Hematopoietic multipotent progenitor cell treated with erythropoietin and hydrocortisone succinate and interleukin-3 and kit ligand, for 4 days (in vitro differentiated cells): ENCODE data around the gene CTXN1.
"Not testable (repeated sequence)": the region's sequence is repeated elsewhere in the genome, so short reads cannot be mapped to it uniquely, and the experiment has no call there.

Source experiments
- DNase-seq: peaks from one replicate; pipeline ENCODE4 v3.0.0-alpha.2; 2015

The CTXN1 gene

GRCh38 chr19:7944177-7944761, 18.3 kb upstream of the CTXN1 start:
- DNase-seq, result peak; percentile 95

GRCh38 chr19:7943444-7944176, 17.7 kb upstream of the CTXN1 start, which contains the start of gene TIMM44:
Gene TIMM44, minus strand, starts transcription at chr19:7943666. Its CDS starts 15 bp downstream, at chr19:7943651.
- DNase-seq, result peak; percentile 100

GRCh38 chr19:7942981-7943443, 17.1 kb upstream of the CTXN1 start:
- peak; percentile 34 for DNase-seq

- no peak for DNase-seq
Observed at GRCh38 chr19:7941895-7942596, 16.1 kb upstream of the CTXN1 start.

GRCh38 chr19:7940841-7941240, 14.9 kb upstream of the CTXN1 start:
- no peak for DNase-seq

- DNase-seq, result no peak
Observed at GRCh38 chr19:7934766-7935165, 8.8 kb upstream of the CTXN1 start.

- DNase-seq, result no peak
Observed at GRCh38 chr19:7933828-7934725, 8.1 kb upstream of the CTXN1 start.

- no peak for DNase-seq
Observed at GRCh38 chr19:7933411-7933810, 7.5 kb upstream of the CTXN1 start.

- DNase-seq, result no peak
Observed at GRCh38 chr19:7932930-7933300, 7.0 kb upstream of the CTXN1 start.

GRCh38 chr19:7932276-7932929, 6.5 kb upstream of the CTXN1 start:
- no peak for DNase-seq

GRCh38 chr19:7931221-7932061, 5.5 kb upstream of the CTXN1 start:
- DNase-seq, result no peak

GRCh38 chr19:7930765-7931164, 4.8 kb upstream of the CTXN1 start:
- no peak for DNase-seq

GRCh38 chr19:7930030-7930429, 4.1 kb upstream of the CTXN1 start:
- not testable (repeated sequence) for DNase-seq

- peak; percentile 92 for DNase-seq
Observed at GRCh38 chr19:7928741-7929701, 3.1 kb upstream of the CTXN1 start.

GRCh38 chr19:7928334-7928706, 2.4 kb upstream of the CTXN1 start:
- DNase-seq, result no peak

- no peak for DNase-seq
Observed at GRCh38 chr19:7927605-7928333, 1.8 kb upstream of the CTXN1 start.

GRCh38 chr19:7926727-7927604, 1.0 kb upstream of the CTXN1 start:
- no peak for DNase-seq

GRCh38 chr19:7925171-7925851, 624 bp downstream of the CTXN1 start:
- peak; percentile 93 for DNase-seq
